SK-N-SH (cell line): ENCODE measurements around the gene ULK1. TPM values are rescaled to one million over a fixed set of nuclear protein-coding genes. Genes with fewer than 3 reads are reported as not detected.

Source experiments
- CTCF ChIA-PET: fragments of 300-600, 350-600 bp; formaldehyde crosslinking; extraction: SDS; loops from one replicate; lab custom pipeline; 2021; lab: Yijun Ruan, JAX
- POLR2A ChIA-PET: fragments of 350-600 bp; sonication (Branson Sonifier 250); formaldehyde crosslinking; extraction: SDS; loops from one replicate; lab custom pipeline; 2020; ENCODE audit warnings: antibody characterized with exemption, inconsistent platforms; lab: Yijun Ruan, JAX
- DNase-seq: peaks from one replicate; pipeline ENCODE4 v3.0.0; 2012
- H2AFZ ChIP-seq: fragments of 200-600 bp; sonication (generic); 2 replicates; pipeline ENCODE4 v1.8.1; 2016; ENCODE audit warnings: antibody characterized with exemption, mild to moderate bottlenecking, low read depth
- H3F3A ChIP-seq: fragments of 200-600 bp; sonication (generic); replicated peaks from 2 replicates; pipeline ENCODE3; 2016; ENCODE audit warnings: antibody characterized with exemption, mild to moderate bottlenecking; ENCODE audit not compliant: insufficient read depth
- H3K27ac ChIP-seq, 2 experiments: fragments of 200-500 bp in 1 of 2; fragments of 200-600 bp in 1 of 2; sonication (Bioruptor generic) in 1 of 2; sonication (generic), shearing (Covaris generic) in 1 of 2; 2 replicates each; pipeline versions ENCODE4 v1.5.1 to v1.6.1; 2014 to 2016; ENCODE audit warnings: low read depth in 2 of 2, inconsistent platforms in 1 of 2, low read length in 1 of 2, mild to moderate bottlenecking in 1 of 2, mixed read lengths in 1 of 2
- H3K27me3 ChIP-seq: fragments of 200-600 bp; sonication (generic), shearing (Covaris generic); 2 replicates; pipeline ENCODE4 v1.6.1; 2016; ENCODE audit warnings: mixed run types; ENCODE audit not compliant: insufficient read depth
- H3K36me3 ChIP-seq, 2 experiments: fragments of 200-500 bp in 1 of 2; fragments of 200-600 bp in 1 of 2; sonication (Bioruptor generic) in 1 of 2; sonication (generic) in 1 of 2; replicated peaks in 1 of 2; 2 replicates each; pipeline versions ENCODE3 to v1.5.1; 2014 to 2016; ENCODE audit warnings: low read length in 1 of 2, mild to moderate bottlenecking in 1 of 2; ENCODE audit not compliant: insufficient read depth in 2 of 2, control insufficient read depth in 1 of 2
- H3K4me1 ChIP-seq, 2 experiments: fragments of 200-500 bp in 1 of 2; fragments of 200-600 bp in 1 of 2; sonication (Bioruptor generic) in 1 of 2; sonication (generic), shearing (Covaris generic) in 1 of 2; 2 replicates each; pipeline versions ENCODE4 v1.5.1 to v1.6.1; 2014 to 2016; ENCODE audit warnings: low read depth in 1 of 2, low read length in 1 of 2, mixed run types in 1 of 2; ENCODE audit not compliant: insufficient read depth in 2 of 2, control insufficient read depth in 1 of 2
- H3K4me2 ChIP-seq: fragments of 200-600 bp; sonication (generic), shearing (Covaris generic); 2 replicates; pipeline ENCODE4 v1.6.1; 2017; ENCODE audit warnings: mixed run types
- H3K4me3 ChIP-seq, 2 experiments: fragments of 200-500 bp in 1 of 2; fragments of 200-600 bp in 1 of 2; sonication (Bioruptor generic) in 1 of 2; sonication (generic), shearing (Covaris generic) in 1 of 2; 2 replicates each; pipeline versions ENCODE4 v1.5.1 to v1.8.1; 2014 to 2016; ENCODE audit warnings: low read depth in 2 of 2, inconsistent platforms in 1 of 2, low read length in 1 of 2, mild to moderate bottlenecking in 1 of 2, mixed read lengths in 1 of 2, moderate library complexity in 1 of 2
- H3K79me2 ChIP-seq: fragments of 200-600 bp; sonication (generic); 2 replicates; pipeline ENCODE4 v1.8.1; 2017; ENCODE audit warnings: mild to moderate bottlenecking; ENCODE audit not compliant: insufficient read depth
- H3K9ac ChIP-seq: fragments of 200-600 bp; sonication (generic); 2 replicates; pipeline ENCODE4 v1.6.1; 2017; ENCODE audit warnings: mixed run types
- H3K9me2 ChIP-seq: fragments of 200-600 bp; sonication (generic); 2 replicates; pipeline ENCODE4 v1.6.1; 2017; ENCODE audit warnings: mixed run types
- H3K9me3 ChIP-seq: fragments of 200-600 bp; sonication (generic); 2 replicates; pipeline ENCODE4 v1.6.1; 2017; ENCODE audit warnings: mixed run types, mild to moderate bottlenecking, moderate library complexity
- H4K20me1 ChIP-seq: fragments of 200-600 bp; sonication (generic); 2 replicates; pipeline ENCODE4 v1.6.1; 2017; ENCODE audit warnings: mild to moderate bottlenecking, mixed run types; ENCODE audit not compliant: insufficient read depth
- CHD2 ChIP-seq: fragments of 150-350 bp; IDR thresholded peaks from 2 replicates; pipeline ENCODE4 v1.6.1; 2018; ENCODE audit warnings: low read length; ENCODE audit not compliant: partially characterized antibody
- EP300 ChIP-seq, 2 experiments: IDR thresholded peaks; 2 replicates each; pipeline versions ENCODE4 v1.4.0 to v1.6.1; 2012; ENCODE audit warnings: borderline replicate concordance in 1 of 2, low read depth in 1 of 2, low read length in 1 of 2
- EZH2phosphoT487 ChIP-seq: fragments of 200-600 bp; sonication (generic); IDR thresholded peaks from 2 replicates; pipeline ENCODE4 v1.6.1; 2017; ENCODE audit warnings: low read depth, mixed run types, mild to moderate bottlenecking, antibody characterized with exemption, moderate library complexity, borderline replicate concordance
- FOXJ3 ChIP-seq: sonication (generic); formaldehyde crosslinking; IDR thresholded peaks from 2 replicates; pipeline ENCODE4 v1.5.1; 2020; ENCODE audit warnings: mild to moderate bottlenecking, missing genetic modification reagents
- FOXM1 ChIP-seq: IDR thresholded peaks from 2 replicates; pipeline ENCODE4 v1.4.0; 2012; ENCODE audit warnings: low read depth, mild to moderate bottlenecking
- GABPA ChIP-seq: IDR thresholded peaks from 2 replicates; pipeline ENCODE4 v1.4.0; 2012; ENCODE audit warnings: low read depth, mild to moderate bottlenecking
- GATA2 ChIP-seq: sonication (generic); formaldehyde crosslinking; IDR thresholded peaks from 2 replicates; pipeline ENCODE4 v1.5.0; 2020; ENCODE audit warnings: mild to moderate bottlenecking, missing genetic modification reagents
- JUND ChIP-seq: IDR thresholded peaks from 2 replicates; pipeline ENCODE4 v1.4.0; 2012
- MEF2A ChIP-seq: IDR thresholded peaks from 2 replicates; pipeline ENCODE4 v1.4.0; 2012; ENCODE audit warnings: low read depth, borderline replicate concordance
- RAD21 ChIP-seq: IDR thresholded peaks from 2 replicates; pipeline ENCODE4 v1.6.1; 2012; ENCODE audit warnings: mild to moderate bottlenecking, low read length
- RCOR1 ChIP-seq: fragments of 150-350 bp; IDR thresholded peaks from 2 replicates; pipeline ENCODE4 v1.6.1; 2017; ENCODE audit warnings: antibody characterized with exemption, low read length
- RFX5 ChIP-seq: IDR thresholded peaks from 2 replicates; pipeline ENCODE4 v1.6.1; 2012; ENCODE audit warnings: mild to moderate bottlenecking, improper control_type of control experiment, low read length
- RXRA ChIP-seq: IDR thresholded peaks from 2 replicates; pipeline ENCODE4 v1.4.0; 2012; ENCODE audit warnings: low read depth, mild to moderate bottlenecking, borderline replicate concordance
- SIN3A ChIP-seq: IDR thresholded peaks from 2 replicates; pipeline ENCODE4 v1.6.1; 2012; ENCODE audit warnings: low read depth, mild to moderate bottlenecking, low read length, moderate library complexity, borderline replicate concordance
- SMC3 ChIP-seq: IDR thresholded peaks from 2 replicates; pipeline ENCODE4 v1.6.1; 2012; ENCODE audit warnings: low read depth, low read length, improper control_type of control experiment
- WGBS: methylation state at CpG from one replicate; pipeline ENCODE4 v1.1.6; 2017; ENCODE audit warnings: low lambda C conversion rate; 5-methylcytosine and 5-hydroxymethylcytosine counted together
- polyA plus RNA-seq, 3 experiments: library from polyadenylated mRNA; depleted of rRNA; stranded (reverse); fragments of >200 nt; gene quantifications; 2 replicates each; pipeline ENCODE4 v1.2.3, GENCODE V29; 2012
- TF ChIP-seq, protein P1 (sequence below): fragments of 150-350 bp; IDR thresholded peaks from 2 replicates; pipeline ENCODE4 v1.6.1; 2016; ENCODE audit warnings: mild to moderate bottlenecking, low read depth, low read length
- TF ChIP-seq, protein P2 (sequence below): IDR thresholded peaks from 2 replicates; pipeline ENCODE4 v1.4.0; 2012; ENCODE audit warnings: low read depth, borderline replicate concordance
- TF ChIP-seq, protein P3 (sequence below): fragments of 150-350 bp; IDR thresholded peaks from 2 replicates; pipeline ENCODE4 v1.6.1; 2017; ENCODE audit warnings: antibody characterized with exemption, low read length, low read depth, borderline replicate concordance
- TF ChIP-seq, protein P4 (sequence below): IDR thresholded peaks from 2 replicates; pipeline ENCODE4 v1.4.0; 2012; ENCODE audit warnings: low read depth, borderline replicate concordance
- TF ChIP-seq, protein P5 (sequence below): IDR thresholded peaks from 2 replicates; pipeline ENCODE4 v1.4.0; 2012; ENCODE audit warnings: low read depth

Gene ULK1
- polyA plus RNA-seq, 1 of the 3 experiments (the other 2 are of a cell fraction), result 10.7 TPM

DNA sequence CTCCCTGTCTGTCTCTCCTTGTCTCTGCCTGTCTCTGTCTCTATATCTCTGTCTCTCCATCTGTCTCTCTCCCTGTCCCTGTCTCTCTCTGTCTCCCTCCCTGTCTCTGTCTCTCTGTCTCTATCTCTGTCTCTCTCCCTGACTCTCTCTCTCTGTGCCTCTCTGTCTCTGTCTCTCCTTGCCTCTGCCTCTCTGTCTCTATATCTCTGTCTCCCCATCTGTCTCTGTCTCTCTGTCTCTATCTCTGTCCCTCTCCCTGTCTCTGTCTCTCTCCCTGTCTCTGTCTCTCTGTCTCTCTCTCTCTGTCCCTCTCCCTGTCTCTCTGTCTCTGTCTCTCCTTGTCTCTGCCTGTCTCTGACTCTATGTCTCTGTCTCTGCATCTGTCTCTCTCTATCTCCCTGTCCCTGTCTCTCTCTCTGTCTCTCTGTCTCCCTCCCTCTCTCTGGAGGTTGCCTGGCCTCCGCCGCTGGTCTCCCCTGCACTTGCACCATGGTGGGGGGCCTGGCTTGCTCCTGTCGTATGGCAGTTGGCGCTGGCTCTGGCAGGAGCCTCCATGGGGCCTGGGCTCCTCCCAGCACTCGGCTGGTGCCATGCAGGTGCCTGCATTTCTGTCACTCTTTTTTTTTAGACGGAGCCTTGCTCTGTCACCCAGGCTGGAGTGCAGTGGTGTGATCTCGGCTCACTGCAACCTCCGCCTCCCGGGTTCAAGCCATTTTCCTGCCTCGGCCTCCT, 37.9 kb upstream of the ULK1 start:
- Histone ChIP-seq H3K4me2 (no peak overlapping the region), H3K4me1 (peaks cover 0 to 14% of the 10 kb centered on the region in 2 experiments; a peak in 1 of 4 replicates), H3K27me3 (no peaks in the 10 kb centered on the region), H2AFZ (no peak overlapping the region), H3K27ac (no peak overlapping the region), H3K9me3 (no peaks in the 10 kb centered on the region), H3F3A (no peaks in the 10 kb centered on the region), H3K9me2 (no peaks in the 10 kb centered on the region), H4K20me1 (no peaks in the 10 kb centered on the region), H3K4me3 (no peak overlapping the region), H3K36me3 (no peaks in the 10 kb centered on the region), H3K9ac (no peak overlapping the region), H3K79me2 (no peaks in the 10 kb centered on the region)
- ChIA-PET POLR2A (no interaction called here), CTCF (interaction anchor here (1.0 kb wide), 1 partner anchor 17 kb away, joined by 3 read pairs; no protein-coding TSS in a partner anchor)
- no peak for DNase-seq
- WGBS, result 90% methylated on average over 10 of the region's 10 CpGs
- no peak for TF ChIP-seq GABPA
- TF ChIP-seq EP300 (IDR thresholded peaks at IDR 0.05; ENCODE audit: borderline replicate concordance in 1 of 2, low read depth in 1 of 2, low read length in 1 of 2), result no peak
- TF ChIP-seq EZH2phosphoT487, result no peak

DNA sequence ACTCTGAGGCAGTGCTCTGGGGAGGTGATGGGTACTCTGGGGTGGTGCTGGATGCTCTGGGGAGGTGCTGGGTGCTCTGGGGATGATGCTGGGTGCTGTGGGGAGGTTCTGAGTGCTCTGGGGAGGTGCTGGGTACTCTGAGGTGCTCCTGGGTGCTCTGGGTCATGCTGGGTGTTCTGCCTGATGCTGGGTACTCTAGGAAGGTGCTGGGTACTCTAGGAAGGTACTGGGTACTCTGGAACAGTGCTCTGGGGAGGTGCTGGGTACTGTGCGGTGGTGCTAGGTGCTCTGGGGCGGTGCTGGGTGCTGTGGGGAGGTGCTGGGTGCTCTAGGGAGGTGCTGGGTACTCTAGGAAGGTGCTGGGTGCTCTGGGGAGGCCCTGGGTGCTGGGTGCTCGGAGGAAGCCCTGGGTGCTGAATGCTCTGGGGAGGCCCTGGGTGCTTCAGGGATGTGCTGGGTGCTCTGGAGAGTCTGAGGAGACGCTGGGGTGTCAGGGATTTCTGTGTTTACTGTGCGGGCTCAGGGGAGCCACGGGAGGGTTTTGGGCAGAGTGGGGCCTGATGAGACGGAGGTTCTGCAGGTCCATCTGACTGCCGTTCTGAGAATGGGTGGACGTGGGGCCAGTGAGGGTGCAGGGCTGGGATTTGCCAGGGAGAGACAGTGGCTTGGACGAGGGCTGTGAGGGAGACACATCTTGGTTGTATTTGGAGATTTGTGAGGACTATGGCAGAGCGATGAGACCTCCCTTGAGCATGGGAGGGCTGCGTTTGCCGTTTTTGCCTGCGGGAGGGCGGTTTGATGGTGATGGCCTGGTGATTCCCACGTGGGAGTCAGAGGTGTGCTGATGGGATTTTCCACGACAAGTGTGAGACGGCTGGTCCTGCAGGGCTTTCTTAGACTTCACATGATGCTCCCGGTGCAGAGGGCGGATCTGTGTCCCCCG, 36.2 kb upstream of the ULK1 start:
- no peak for DNase-seq
- H3K9ac ChIP-seq, result no peak overlapping the region
- WGBS, result 88% methylated on average over 19 of the region's 21 CpGs
- H4K20me1 ChIP-seq, result no peaks in the 10 kb centered on the region
- ChIA-PET POLR2A (no interaction called here), CTCF (no interaction called here)
- H3K4me2 ChIP-seq, result no peak overlapping the region
- no peaks in the 10 kb centered on the region for H3K79me2 ChIP-seq
- no peak overlapping the region for H2AFZ ChIP-seq
- H3F3A ChIP-seq, result no peaks in the 10 kb centered on the region
- TF ChIP-seq, protein P1, sequence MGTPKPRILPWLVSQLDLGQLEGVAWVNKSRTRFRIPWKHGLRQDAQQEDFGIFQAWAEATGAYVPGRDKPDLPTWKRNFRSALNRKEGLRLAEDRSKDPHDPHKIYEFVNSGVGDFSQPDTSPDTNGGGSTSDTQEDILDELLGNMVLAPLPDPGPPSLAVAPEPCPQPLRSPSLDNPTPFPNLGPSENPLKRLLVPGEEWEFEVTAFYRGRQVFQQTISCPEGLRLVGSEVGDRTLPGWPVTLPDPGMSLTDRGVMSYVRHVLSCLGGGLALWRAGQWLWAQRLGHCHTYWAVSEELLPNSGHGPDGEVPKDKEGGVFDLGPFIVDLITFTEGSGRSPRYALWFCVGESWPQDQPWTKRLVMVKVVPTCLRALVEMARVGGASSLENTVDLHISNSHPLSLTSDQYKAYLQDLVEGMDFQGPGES, result no peak
- TF ChIP-seq RFX5 (no peak), RCOR1 (no peak), FOXM1 (no peak), GATA2 (CRISPR knock-in tag) (no peak), FOXJ3 (no peak), SMC3 (no peak), GABPA (no peak), MEF2A (no peak), SIN3A (no peak), CHD2 (no peak), RXRA (no peak), RAD21 (no peak), EP300 (IDR thresholded peaks at IDR 0.05; ENCODE audit: borderline replicate concordance in 1 of 2, low read depth in 1 of 2, low read length in 1 of 2) (no peak), JUND (no peak)
- TF ChIP-seq, protein P2, sequence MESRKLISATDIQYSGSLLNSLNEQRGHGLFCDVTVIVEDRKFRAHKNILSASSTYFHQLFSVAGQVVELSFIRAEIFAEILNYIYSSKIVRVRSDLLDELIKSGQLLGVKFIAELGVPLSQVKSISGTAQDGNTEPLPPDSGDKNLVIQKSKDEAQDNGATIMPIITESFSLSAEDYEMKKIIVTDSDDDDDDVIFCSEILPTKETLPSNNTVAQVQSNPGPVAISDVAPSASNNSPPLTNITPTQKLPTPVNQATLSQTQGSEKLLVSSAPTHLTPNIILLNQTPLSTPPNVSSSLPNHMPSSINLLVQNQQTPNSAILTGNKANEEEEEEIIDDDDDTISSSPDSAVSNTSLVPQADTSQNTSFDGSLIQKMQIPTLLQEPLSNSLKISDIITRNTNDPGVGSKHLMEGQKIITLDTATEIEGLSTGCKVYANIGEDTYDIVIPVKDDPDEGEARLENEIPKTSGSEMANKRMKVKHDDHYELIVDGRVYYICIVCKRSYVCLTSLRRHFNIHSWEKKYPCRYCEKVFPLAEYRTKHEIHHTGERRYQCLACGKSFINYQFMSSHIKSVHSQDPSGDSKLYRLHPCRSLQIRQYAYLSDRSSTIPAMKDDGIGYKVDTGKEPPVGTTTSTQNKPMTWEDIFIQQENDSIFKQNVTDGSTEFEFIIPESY, result no peak
- TF ChIP-seq, protein P3, sequence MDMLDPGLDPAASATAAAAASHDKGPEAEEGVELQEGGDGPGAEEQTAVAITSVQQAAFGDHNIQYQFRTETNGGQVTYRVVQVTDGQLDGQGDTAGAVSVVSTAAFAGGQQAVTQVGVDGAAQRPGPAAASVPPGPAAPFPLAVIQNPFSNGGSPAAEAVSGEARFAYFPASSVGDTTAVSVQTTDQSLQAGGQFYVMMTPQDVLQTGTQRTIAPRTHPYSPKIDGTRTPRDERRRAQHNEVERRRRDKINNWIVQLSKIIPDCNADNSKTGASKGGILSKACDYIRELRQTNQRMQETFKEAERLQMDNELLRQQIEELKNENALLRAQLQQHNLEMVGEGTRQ, result no peak
- TF ChIP-seq, protein P4, sequence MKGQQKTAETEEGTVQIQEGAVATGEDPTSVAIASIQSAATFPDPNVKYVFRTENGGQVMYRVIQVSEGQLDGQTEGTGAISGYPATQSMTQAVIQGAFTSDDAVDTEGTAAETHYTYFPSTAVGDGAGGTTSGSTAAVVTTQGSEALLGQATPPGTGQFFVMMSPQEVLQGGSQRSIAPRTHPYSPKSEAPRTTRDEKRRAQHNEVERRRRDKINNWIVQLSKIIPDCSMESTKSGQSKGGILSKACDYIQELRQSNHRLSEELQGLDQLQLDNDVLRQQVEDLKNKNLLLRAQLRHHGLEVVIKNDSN, result no peak
- TF ChIP-seq, protein P5, sequence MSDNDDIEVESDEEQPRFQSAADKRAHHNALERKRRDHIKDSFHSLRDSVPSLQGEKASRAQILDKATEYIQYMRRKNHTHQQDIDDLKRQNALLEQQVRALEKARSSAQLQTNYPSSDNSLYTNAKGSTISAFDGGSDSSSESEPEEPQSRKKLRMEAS, result no peak
- no peak overlapping the region for H3K4me3 ChIP-seq
- H3K36me3 ChIP-seq, result no peaks in the 10 kb centered on the region
- no peaks in the 10 kb centered on the region for H3K27me3 ChIP-seq
- H3K27ac ChIP-seq, result no peak overlapping the region
- no peaks in the 10 kb centered on the region for H3K9me2 ChIP-seq
- H3K9me3 ChIP-seq, result no peaks in the 10 kb centered on the region
- H3K4me1 ChIP-seq, result peaks cover 0 to 16% of the 10 kb centered on the region in 2 experiments; a peak in 1 of 4 replicates
